Measurements from ENCODE around the gene GLT1D1.

Gene GLT1D1

GRCh38 chr12:128859311-128859710 lies 6.0 kb downstream of the GLT1D1 start:
- Mint-ChIP-seq H3K36me3 (no peaks in the 10 kb centered on the region), H3K27ac (no peak overlapping the region), H3K9me3 (no peaks in the 10 kb centered on the region), H3K4me1 (no peaks in the 10 kb centered on the region), H3K4me3 (no peak overlapping the region)
- DNase-seq (ENCODE audit: low spot score in 2 of 2) (no peak), ATAC-seq (no peak)

GRCh38 chr12:128861226-128862016 lies 8.1 kb downstream of the GLT1D1 start:
- Mint-ChIP-seq H3K4me3 (no peak overlapping the region), H3K4me1 (no peaks in the 10 kb centered on the region), H3K27ac (no peak overlapping the region), H3K36me3 (no peaks in the 10 kb centered on the region), H3K9me3 (no peaks in the 10 kb centered on the region)
- DNase-seq (ENCODE audit: low spot score in 2 of 2) = no peak
- no peak for ATAC-seq

GRCh38 chr12:128863957-128864356 lies 10.7 kb downstream of the GLT1D1 start:
- Mint-ChIP-seq H3K27ac (no peak overlapping the region), H3K4me1 (no peaks in the 10 kb centered on the region), H3K9me3 (no peaks in the 10 kb centered on the region), H3K4me3 (no peak overlapping the region), H3K36me3 (no peaks in the 10 kb centered on the region)
- ATAC-seq (no peak), DNase-seq (ENCODE audit: low spot score in 2 of 2) (no peak)

DNA sequence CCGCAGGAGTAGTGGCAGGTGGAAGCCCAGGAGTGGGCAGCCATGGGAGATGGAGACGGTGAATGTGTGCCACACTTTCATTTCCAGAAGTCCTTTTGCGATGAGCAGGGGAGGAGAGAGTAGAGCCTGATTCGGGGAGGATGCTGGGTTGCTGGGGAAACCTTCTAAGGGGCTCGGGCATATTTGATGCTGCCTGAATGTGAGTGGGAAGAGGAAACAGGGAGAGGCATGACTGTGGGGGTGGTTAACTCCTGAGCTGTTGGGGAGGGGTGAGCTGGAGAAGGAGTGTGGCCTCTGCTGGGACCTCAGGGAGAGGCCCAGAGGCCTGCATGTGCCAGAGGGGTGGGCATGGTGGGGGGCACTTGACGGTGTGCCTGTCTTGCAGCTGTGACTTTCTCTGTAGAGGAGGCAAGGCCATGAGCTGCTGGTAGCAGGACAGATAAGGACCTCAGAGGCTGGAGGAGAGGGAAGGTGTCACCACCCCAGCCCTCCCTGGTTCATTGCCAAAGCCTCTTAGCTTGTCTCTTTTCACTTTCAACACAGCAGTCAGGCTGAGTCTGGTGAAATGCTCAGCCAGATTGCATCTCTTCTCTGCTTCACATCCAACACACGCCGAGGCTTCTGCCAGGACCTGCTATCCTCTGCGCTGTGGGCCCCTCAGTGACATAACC lies 11.4 kb downstream of the GLT1D1 start:
- no peaks in the 10 kb centered on the region for H3K36me3 Mint-ChIP-seq
- no peaks in the 10 kb centered on the region for H3K9me3 Mint-ChIP-seq
- no peaks in the 10 kb centered on the region for H3K4me1 Mint-ChIP-seq
- H3K27ac Mint-ChIP-seq = peak overlapping the region; percentile 62
- ATAC-seq (no peak), DNase-seq (ENCODE audit: low spot score in 2 of 2) (no peak)
- H3K4me3 Mint-ChIP-seq = no peak overlapping the region

- Mint-ChIP-seq H3K36me3 (no peaks in the 10 kb centered on the region), H3K4me1 (no peaks in the 10 kb centered on the region), H3K27ac (no peak overlapping the region), H3K4me3 (no peak overlapping the region), H3K9me3 (no peaks in the 10 kb centered on the region)
- no peak for ATAC-seq
- DNase-seq (ENCODE audit: low spot score in 2 of 2) = no peak
Observed at GRCh38 chr12:128867466-128867865, 14.2 kb downstream of the GLT1D1 start.

DNA sequence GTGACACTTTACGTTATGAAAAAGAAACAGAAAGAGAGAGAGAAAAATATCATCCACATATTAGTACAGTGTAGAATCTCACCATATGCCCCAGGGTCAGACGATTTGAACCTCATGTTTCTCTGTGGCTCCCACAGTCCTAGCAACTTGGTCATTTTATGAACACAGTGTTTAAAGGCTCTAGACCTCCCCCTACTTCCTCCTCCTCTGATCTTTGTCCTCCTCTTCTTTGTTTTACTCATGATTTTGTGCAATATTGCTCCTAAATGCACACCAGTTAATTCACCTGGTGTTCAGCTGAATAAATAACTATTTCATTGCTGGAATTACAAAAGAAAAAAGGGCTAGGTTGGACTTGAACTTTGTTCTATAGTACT lies 18.2 kb downstream of the GLT1D1 start:
- DNase-seq (ENCODE audit: low spot score in 2 of 2) = no peak
- H3K4me3 Mint-ChIP-seq = no peak overlapping the region
- H3K9me3 Mint-ChIP-seq = peaks cover 8% of the 10 kb centered on the region
- no peak overlapping the region for H3K27ac Mint-ChIP-seq
- no peaks in the 10 kb centered on the region for H3K4me1 Mint-ChIP-seq
- no peak for ATAC-seq
- no peaks in the 10 kb centered on the region for H3K36me3 Mint-ChIP-seq

GRCh38 chr12:128872303-128872702 lies 19.0 kb downstream of the GLT1D1 start:
- DNase-seq (ENCODE audit: low spot score in 2 of 2) = no peak
- H3K9me3 Mint-ChIP-seq = peaks cover 14% of the 10 kb centered on the region
- no peak overlapping the region for H3K4me3 Mint-ChIP-seq
- ATAC-seq = no peak
- H3K36me3 Mint-ChIP-seq = no peaks in the 10 kb centered on the region
- no peak overlapping the region for H3K27ac Mint-ChIP-seq
- no peaks in the 10 kb centered on the region for H3K4me1 Mint-ChIP-seq

DNA sequence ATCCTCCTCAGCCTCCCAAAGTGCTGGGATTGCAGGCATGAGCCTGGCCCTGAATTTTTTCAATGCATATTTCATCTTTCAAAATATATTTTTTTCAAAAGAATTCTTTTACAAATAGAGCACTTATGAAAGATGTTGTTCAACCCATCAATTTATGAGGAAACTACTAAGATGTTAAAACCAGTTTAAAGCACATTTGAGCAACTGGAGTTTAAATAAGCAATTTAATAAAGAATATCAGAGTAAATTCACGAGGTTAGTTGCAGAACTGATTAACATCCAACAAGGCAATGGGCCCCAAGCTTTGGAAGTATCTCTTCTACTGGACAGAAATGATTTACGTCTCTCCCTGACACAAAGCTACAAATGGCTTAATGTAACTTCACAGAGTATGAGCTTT lies 23.3 kb downstream of the GLT1D1 start:
- ATAC-seq (no peak), DNase-seq (ENCODE audit: low spot score in 2 of 2) (no peak)
- Mint-ChIP-seq H3K36me3 (no peaks in the 10 kb centered on the region), H3K9me3 (peaks cover 23% of the 10 kb centered on the region), H3K4me1 (no peaks in the 10 kb centered on the region), H3K4me3 (no peak overlapping the region), H3K27ac (no peak overlapping the region)

DNA sequence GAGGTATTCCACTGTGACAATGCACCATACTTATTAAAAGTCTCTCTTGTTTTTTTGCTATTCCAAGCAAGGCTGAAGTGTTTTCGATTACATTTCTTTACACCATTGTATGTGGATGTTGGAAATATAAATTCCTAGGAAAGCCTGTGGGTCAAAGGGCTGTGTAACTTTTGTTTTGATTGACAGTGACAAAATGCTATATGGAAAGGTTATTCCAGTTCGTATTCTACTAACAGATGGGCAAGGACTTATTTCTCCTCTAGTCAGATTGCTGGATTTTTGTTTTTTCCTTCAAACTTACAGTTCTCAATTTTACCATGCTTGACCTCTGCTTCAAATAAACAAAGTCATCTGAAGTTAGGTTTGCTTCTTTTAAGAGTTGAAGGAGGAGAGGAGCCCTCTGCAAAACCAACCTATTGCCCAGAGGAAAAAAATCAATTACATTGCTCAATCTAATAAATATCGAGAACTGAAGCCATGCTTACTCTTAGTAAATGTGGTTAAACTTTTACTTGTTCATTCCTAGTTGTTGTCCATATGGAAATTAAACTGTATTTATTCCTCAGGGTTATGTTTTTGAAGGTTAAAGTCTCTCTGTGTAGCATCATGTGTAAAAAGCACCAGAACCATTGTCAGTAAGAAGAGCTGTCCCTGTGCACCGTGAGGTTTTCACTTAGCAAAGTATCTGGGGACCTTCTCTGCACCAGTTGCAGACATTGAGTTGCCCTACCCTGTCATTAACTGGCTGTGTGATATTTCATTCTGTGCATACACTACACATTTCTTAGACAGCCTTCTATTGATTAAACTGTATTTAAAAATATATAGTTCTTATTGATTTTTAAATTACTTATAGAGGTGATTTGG lies 26.9 kb downstream of the GLT1D1 start:
- Mint-ChIP-seq H3K4me3 (no peak overlapping the region), H3K27ac (no peak overlapping the region), H3K36me3 (no peaks in the 10 kb centered on the region), H3K9me3 (peaks cover 18% of the 10 kb centered on the region), H3K4me1 (no peaks in the 10 kb centered on the region)
- DNase-seq (ENCODE audit: low spot score in 2 of 2) (no peak), ATAC-seq (no peak)

- ATAC-seq = no peak
- Mint-ChIP-seq H3K36me3 (no peaks in the 10 kb centered on the region), H3K4me3 (no peak overlapping the region), H3K4me1 (no peaks in the 10 kb centered on the region), H3K27ac (no peak overlapping the region), H3K9me3 (no peaks in the 10 kb centered on the region)
- no peak for DNase-seq (ENCODE audit: low spot score in 2 of 2)
Observed at GRCh38 chr12:128891856-128892255, 38.6 kb downstream of the GLT1D1 start.

GRCh38 chr12:128903236-128903635 lies 50.0 kb downstream of the GLT1D1 start:
- Mint-ChIP-seq H3K27ac (no peak overlapping the region), H3K36me3 (no peaks in the 10 kb centered on the region), H3K9me3 (no peaks in the 10 kb centered on the region), H3K4me1 (no peaks in the 10 kb centered on the region), H3K4me3 (no peak overlapping the region)
- ATAC-seq (no peak), DNase-seq (ENCODE audit: low spot score in 2 of 2) (no peak)

- H3K27ac Mint-ChIP-seq = no peak overlapping the region
- no peak for DNase-seq (ENCODE audit: low spot score in 2 of 2)
- ATAC-seq = no peak
- H3K9me3 Mint-ChIP-seq = no peaks in the 10 kb centered on the region
- H3K36me3 Mint-ChIP-seq = no peaks in the 10 kb centered on the region
- no peak overlapping the region for H3K4me3 Mint-ChIP-seq
- H3K4me1 Mint-ChIP-seq = no peaks in the 10 kb centered on the region
Observed at GRCh38 chr12:128905003-128905544, 51.8 kb downstream of the GLT1D1 start.

DNA sequence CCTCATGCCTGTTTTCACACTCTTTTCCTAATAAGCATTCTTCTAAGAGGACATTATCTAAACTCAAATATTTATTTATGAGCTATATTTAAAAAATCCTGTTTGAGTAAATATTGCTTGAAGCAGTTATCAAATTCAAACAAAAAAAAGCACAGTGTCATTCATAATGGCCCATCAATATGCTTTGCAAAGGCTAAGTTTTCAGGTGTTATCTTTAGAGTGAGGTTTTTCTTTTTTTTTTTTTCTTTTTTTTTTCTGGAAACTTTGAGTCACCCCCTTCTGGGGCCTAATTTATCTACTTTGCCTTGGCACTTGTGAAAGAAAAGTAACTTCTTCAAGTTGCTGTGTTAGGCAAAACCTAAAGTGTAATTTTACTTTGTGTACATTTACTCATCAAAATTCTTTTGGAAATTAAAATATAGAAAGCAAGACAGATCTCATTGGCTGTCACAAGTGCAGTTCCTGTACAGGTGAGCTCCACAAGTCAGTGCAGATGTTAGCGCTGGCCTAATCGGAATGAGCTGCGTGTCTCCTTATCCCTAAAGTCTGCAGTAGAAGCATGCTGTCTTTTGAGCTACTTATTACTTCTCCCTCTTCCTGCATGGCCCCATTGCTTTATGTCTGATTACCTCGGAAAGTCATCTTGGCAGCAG lies 53.3 kb downstream of the GLT1D1 start:
- no peak overlapping the region for H3K27ac Mint-ChIP-seq
- no peaks in the 10 kb centered on the region for H3K9me3 Mint-ChIP-seq
- DNase-seq (ENCODE audit: low spot score in 2 of 2) = no peak
- H3K4me1 Mint-ChIP-seq = no peaks in the 10 kb centered on the region
- no peak overlapping the region for H3K4me3 Mint-ChIP-seq
- no peaks in the 10 kb centered on the region for H3K36me3 Mint-ChIP-seq
- ATAC-seq = no peak

DNA sequence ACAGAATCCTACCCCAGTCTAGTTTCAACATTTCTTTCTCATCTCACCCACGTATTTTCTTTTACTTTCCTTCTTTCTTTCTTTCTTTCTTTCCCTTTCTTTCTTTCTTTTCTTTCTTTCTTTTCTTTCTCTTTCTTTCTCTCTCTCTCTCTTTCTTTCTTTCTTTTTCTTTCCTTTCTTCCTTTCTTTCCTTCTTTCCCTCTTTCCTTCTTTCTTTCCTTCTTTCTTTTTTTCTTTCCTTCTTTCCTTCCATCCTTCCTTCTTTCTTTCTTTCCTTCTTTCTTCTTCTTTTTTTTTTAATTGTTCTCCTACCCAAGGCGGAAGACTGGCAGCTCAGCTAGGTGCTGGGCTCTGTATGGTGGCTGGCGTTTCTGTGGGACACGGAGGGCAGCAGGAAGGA lies 55.0 kb downstream of the GLT1D1 start:
- no peaks in the 10 kb centered on the region for H3K36me3 Mint-ChIP-seq
- ATAC-seq = no peak

DNA sequence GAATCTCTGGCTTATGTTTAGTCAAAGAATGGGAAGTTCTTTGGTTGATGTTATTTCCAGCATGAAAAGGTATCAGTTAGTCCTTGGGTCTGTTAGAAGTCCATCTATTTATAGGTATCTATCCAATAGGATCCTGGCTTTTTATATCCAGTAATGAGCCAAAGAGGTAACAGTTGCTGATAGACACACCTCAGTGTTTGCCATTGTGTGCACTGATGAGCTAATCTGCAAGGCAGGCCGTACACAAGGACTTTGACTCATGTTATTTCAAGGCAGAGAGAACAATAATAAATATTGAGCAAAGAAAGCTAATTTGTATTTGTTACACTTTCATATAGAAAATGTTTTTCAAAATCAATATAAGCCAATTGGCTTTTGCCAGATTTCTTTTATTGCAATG lies 56.4 kb downstream of the GLT1D1 start:
- no peak overlapping the region for H3K27ac Mint-ChIP-seq
- ATAC-seq (no peak), DNase-seq (ENCODE audit: low spot score in 2 of 2) (no peak)
- H3K4me1 Mint-ChIP-seq = no peaks in the 10 kb centered on the region
- no peaks in the 10 kb centered on the region for H3K9me3 Mint-ChIP-seq
- H3K36me3 Mint-ChIP-seq = no peaks in the 10 kb centered on the region
- H3K4me3 Mint-ChIP-seq = no peak overlapping the region

More for the DNA sequence above, 55.0 kb downstream of the GLT1D1 start:
- Mint-ChIP-seq H3K9me3 (no peaks in the 10 kb centered on the region), H3K4me1 (no peaks in the 10 kb centered on the region), H3K4me3 (no peak overlapping the region), H3K27ac (no peak overlapping the region)
- DNase-seq (ENCODE audit: low spot score in 2 of 2) = no peak
